OCI-M2 (cell line): ENCODE measurements around the gene UBQLNL.

Experiments
- DNase-seq: peaks from one replicate; lab custom pipeline; 2025; ENCODE audit not compliant: unreplicated experiment; lab: John Stamatoyannopoulos, UW

The UBQLNL gene

GRCh38 chr11:5507933-5508305 is 8.6 kb downstream of the UBQLNL start:
- DNase-seq = no peak

- DNase-seq = no peak
Measured at GRCh38 chr11:5507177-5507932, 9.1 kb downstream of the UBQLNL start.

GRCh38 chr11:5505363-5506048 is 11.0 kb downstream of the UBQLNL start:
- no peak for DNase-seq

- no peak for DNase-seq
Measured at GRCh38 chr11:5504403-5504921, 12.0 kb downstream of the UBQLNL start.

GRCh38 chr11:5500393-5500801 is 16.1 kb downstream of the UBQLNL start:
- no peak for DNase-seq

GRCh38 chr11:5499671-5500070 is 16.8 kb downstream of the UBQLNL start:
- no peak for DNase-seq

GRCh38 chr11:5489576-5490357 is 26.7 kb downstream of the UBQLNL start:
- no peak for DNase-seq

GRCh38 chr11:5488798-5489399 is 27.6 kb downstream of the UBQLNL start:
- DNase-seq = no peak

- no peak for DNase-seq
Measured at GRCh38 chr11:5488385-5488784, 28.1 kb downstream of the UBQLNL start, which contains the start of gene OR52D1. Gene OR52D1, plus strand, starts transcription at chr11:5488685. Its CDS starts 22 bp downstream, at chr11:5488707.

- DNase-seq = no peak
Measured at GRCh38 chr11:5486421-5486820, 30.1 kb downstream of the UBQLNL start.

- DNase-seq = no peak
Measured at GRCh38 chr11:5486003-5486402, 30.5 kb downstream of the UBQLNL start.

- peak; percentile 15 for DNase-seq
Measured at GRCh38 chr11:5476186-5476819, 40.2 kb downstream of the UBQLNL start.

- no peak for DNase-seq
Measured at GRCh38 chr11:5473921-5474320, 42.6 kb downstream of the UBQLNL start.

GRCh38 chr11:5467527-5467926 is 49.0 kb downstream of the UBQLNL start:
- DNase-seq = no peak
